Measurements from ENCODE around the gene AKT3.
"Not testable (repeated sequence)": the region's sequence is repeated elsewhere in the genome, so short reads cannot be mapped to it uniquely, and the experiment has no call there.

AKT3 gene

GRCh38 chr1:243680860-243681259 is 169.2 kb downstream of the AKT3 start:
- DNase-seq, result no peak

GRCh38 chr1:243672539-243673074 is 177.4 kb downstream of the AKT3 start:
- no peak for DNase-seq

DNA sequence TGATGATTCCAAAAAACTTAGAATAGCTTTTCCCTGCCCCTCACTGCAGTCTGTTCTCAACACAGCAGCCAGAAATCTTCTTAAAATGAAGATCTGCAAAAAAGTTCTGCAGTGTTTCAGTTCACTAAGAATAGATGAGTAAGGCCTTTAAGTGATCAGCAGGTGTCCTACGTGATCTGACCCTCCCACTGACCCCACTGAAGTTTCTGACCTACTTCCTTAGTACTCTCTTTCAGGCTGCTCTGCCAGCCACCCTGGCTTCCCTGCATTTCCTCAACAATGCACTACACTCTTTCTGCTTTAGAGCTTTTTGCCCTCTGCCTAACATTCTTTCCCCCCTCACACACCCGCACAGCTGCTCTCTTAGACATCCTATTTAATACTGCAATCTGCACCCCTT is 182.5 kb downstream of the AKT3 start:
- DNase-seq, result no peak

DNA sequence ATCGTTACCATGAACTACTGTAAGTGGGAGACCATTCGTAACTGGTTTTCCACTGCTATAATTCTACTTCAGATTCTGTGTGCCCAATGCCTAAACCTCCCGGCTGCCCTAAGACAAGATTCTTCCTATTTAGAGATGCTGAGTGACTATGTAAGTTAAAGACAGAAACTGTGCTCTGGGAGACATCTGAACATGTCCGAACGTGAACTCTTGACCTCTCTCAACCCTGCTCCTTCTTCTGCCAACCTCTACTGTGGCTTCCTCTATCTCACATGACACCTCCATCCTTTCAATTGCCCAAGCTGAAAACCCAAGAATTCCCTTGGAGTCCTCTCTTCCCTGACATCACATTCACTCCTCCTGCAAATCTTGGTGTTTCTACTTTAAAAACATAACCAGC is 182.9 kb downstream of the AKT3 start:
- no peak for DNase-seq

GRCh38 chr1:243663651-243664050 is 186.4 kb downstream of the AKT3 start:
- no peak for DNase-seq

DNA sequence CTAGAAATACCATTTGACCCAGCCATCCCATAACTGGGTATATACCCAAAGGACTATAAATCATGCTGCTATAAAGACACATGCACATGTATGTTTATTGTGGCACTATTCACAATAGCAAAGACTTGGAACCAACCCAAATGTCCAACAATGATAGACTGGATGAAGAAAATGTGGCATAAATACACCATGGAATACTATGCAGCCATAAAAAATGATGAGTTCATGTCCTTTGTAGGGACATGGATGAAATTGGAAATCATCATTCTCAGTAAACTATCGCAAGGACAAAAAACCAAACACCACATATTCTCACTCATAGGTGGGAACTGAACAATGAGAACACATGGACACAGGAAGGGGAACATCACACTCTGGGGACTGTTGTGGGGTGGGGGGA is 187.9 kb downstream of the AKT3 start:
- not testable (repeated sequence) for DNase-seq

DNA sequence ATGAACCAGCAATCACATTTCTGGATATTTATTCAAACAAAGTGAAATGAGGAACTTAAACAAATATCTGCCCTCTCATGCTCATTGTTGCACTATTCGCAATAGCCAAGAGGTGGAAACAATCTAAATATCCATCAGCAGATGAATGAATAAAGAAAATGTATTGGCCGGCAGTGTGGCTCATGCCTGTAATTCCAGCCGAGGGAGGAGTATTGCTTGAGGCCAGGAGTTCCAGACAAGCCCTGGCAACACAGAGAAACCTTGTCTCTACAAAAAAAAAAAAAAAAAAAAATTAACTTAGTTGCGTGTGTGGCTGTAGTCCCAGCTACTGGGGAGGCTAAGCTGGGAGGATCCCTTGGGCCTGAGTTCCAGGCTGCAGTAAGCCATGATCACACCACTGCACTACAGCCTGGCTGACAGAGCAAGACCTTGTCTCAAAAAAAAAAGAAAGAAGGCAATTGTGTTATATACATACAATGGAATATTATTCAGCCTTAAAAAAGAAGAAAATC is 191.4 kb downstream of the AKT3 start:
- no peak for DNase-seq

DNA sequence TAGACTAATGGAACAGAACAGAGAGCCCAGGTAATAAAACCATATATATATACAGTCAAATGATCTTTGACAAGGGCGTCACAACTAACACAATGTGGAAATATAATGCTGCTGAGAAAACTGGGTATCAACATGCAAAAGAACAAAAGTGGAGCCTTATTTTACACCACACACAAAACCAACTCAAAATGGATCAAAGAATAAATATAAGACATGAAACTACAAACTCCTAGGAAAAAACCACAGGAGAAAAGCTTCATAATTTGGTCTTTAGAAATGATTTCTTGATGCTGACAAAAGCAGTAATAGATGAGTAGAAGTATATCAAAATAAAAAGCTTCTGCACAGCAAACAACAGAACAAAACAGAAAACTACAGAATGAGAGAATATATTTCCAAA is 192.2 kb downstream of the AKT3 start:
- DNase-seq, result no peak

DNA sequence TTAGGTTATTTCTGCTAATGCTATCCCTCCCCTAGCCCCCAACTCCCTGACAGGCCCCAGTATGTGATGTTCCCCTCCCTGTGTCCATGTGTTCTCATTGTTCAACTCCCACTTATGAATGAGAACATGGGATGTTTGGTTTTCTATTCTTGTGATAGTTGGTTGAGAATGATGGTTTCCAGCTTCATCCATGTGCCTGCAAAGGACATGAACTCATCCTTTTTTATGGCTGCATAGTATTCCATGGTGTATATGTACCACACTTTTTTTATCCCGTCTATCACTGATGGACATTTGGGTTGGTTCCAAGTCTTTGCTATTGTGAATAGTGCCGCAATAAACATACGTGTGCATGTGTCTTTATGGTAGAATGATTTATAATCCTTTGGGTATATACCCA is 200.5 kb downstream of the AKT3 start:
- DNase-seq, result not testable (repeated sequence)

- DNase-seq, result no peak
Observed at GRCh38 chr1:243646841-243647240, 203.2 kb downstream of the AKT3 start.

- DNase-seq, result no peak
Observed at GRCh38 chr1:243645281-243645680, 204.8 kb downstream of the AKT3 start.

DNA sequence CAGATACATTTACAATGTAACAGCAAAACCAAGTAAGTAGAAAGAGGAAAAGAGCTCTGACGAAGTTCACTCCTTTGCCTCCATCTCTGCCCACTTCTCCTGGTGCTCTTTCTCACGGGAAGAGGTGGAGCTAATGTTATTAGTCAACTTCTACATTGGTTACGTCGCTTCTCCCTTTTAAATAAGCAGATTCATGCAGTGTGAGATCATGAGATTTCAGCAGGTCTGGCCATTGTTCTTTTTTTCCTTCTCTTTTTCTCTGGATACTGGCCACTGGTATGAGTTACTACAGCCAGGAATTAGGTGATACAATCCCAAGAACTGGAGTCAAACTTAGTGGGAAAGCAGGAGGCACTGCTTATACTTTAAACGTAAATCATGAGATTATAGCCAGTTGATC is 207.1 kb downstream of the AKT3 start:
- DNase-seq, result no peak

DNA sequence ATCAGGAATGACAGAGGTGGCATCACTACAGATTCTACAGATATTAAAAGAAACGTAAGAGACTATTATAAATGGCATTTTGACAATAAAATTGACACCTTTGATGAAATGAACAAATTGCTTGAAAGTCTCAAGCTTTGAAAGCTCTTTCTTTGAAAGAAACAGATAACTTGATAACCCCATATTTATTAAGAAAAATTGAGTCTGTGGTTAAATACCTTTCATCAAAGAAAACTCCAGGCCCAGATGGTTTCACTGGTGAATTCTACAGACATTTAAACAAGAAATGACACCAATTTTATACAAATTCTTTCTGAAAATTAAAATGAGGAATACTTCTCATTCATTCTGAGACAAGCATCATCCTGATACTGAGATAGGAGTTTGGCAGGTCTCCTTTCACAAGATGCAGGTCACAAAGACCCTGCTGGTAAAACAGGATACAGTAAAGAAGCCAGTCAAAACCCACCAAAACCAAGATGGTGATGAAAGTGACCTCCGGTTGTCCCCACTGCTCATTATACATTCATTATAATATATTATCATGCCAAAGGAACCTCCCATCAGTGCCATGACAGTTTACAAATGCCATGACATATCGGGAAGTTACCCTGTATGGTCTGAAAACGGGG is 210.9 kb downstream of the AKT3 start:
- DNase-seq, result no peak

DNA sequence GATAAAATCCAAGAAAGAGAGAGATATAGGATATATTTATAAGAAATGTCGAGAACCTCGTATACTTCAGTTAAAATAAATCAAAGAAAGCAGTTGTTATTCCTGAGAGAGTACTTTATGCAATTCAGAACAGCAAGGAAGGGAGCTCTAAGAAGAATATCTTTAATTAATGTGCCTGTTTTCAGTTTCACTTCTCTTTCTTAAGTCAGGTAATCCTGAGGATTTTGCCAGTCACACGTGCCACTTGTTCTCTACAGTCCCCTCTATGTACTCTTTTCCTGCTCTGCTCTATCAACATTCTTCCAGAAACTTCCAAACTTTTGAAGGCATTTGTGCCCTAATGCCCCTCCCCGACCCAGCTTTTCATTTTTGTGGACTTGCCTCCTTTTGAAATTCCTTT is 211.9 kb downstream of the AKT3 start:
- DNase-seq, result no peak

DNA sequence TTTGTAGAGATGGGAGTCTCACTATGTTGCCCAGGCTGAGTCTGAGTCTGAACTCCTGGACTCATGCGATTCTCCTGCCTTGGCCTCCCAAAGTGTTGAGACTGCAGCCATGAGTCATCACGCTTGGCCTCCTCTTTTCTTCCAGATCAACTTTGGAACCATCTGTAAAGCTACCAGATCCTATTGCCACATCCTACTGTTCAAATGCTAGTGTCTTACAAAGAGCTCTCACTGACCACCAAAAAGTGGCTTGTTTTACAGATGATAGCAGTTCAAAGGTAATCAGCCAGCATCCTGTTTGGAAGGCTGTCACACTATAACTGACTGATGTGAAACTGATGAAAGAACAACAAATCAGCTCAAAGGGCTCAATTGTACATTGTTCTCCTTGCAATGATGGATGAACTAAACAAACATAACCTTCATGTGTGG is 221.6 kb downstream of the AKT3 start:
- DNase-seq, result no peak

GRCh38 chr1:243623841-243624240 is 226.2 kb downstream of the AKT3 start:
- DNase-seq, result no peak

DNA sequence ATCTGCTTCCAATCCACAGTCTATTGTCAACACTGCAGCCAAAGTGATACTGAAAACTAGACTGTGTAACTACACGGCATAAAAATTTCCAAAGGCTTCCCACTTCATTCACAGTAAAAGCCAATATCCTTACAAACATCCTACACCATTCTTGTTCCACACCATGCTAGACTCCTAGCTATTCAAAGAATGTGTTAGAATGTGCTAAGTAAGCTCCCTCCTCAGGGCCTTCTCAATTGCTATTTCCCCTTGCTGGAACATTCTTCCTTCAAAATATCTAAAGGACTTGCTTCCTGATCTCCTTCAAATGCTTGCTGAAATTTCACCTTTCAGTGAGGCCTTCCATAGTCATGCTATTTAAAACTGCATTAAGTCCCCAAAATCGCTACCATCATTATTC is 228.1 kb downstream of the AKT3 start:
- DNase-seq, result no peak

DNA sequence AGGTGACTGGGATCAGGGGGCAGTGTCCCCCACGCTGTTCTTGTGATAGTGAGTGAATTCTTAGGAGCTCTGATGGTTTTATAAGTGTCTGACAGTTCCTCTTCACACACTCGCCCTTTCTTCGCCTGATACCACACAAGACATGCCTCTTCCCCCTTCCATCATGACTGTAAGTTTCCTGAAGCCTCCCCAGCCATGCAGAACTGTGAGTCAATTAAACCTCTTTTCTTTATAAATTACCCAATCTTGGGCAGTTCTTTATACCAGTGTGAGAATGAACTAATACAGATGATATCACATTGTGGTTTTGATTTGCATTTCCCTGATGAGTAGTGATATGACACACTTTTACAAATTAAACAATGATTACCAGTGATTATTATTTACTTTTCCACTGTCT is 229.9 kb downstream of the AKT3 start:
- no peak for DNase-seq

DNA sequence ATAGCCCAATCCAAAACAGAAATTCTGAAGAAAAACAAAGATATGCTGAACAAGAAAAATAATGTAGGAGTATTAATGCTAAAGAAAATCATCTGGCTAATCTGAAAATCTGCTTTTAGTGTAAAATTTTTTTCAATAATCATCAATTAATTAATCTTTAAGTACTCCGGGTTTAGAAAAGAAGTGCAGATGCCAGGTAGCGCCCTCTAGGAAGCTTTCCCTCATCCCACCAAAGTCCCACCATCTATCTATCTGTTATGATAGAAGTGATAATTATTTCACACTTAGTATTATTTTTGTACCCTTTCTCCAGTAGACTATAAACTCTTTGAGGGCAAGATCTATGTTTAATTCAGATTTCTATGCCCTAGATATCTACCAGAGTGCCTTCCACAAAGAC is 240.3 kb downstream of the AKT3 start:
- no peak for DNase-seq

GRCh38 chr1:243605604-243606003 is 244.4 kb downstream of the AKT3 start:
- no peak for DNase-seq

DNA sequence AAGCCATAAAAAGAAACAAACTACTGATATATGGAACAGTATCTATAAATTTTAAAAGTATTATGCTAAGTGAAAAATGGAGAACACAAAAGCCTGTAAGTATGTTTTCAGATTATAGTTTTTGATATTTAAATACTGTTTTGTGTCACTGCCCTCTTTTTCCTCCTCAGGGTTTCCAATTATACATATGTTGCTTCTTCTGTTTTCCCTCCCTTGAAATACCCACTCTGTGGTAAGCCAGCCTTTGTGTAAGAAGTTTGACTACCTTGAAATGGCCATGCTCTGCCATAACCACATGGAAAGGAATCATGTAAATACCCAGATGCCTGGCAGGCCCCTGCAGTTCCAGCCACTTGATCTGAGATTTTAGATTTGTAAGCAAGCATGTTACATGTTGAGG is 248.3 kb downstream of the AKT3 start:
- no peak for DNase-seq

DNA sequence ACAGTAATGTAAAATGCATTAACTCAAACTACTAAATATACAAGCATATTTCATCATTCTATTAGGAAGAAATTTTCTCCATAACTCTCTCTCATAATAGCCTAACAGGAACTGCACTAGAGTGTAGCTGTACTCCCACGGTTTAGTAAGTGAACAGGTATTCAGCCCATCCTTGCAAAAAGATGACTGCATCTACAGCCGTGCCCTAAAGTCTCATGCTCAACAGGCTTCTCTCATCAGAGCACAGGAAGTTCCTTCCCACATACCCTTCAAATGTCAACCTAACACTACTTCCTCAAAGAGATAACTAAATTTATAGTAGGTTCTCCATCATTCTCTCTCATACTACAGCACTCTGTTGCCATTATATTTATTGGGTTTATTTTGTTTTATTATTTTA is 251.6 kb downstream of the AKT3 start:
- DNase-seq, result peak; percentile 39

DNA sequence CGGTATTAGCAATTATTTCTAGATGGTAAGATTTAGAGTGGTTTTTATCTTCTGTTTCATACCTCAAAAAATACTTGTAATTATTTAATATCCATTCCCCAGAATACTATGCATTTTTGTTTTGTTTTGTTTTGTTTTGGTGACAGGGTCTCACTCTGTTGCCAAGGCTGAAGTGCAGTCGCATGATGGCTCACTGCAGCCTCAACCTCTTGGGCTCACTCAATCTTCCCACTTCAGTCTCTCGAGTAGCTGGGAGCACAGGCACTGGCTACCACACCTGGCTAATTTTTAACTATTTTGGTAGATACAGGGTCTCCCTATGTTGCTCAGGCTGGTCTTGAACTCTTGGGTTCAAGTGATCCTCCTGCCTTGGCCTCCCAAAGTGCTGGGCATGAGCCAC is 252.7 kb downstream of the AKT3 start:
- DNase-seq, result no peak

DNA sequence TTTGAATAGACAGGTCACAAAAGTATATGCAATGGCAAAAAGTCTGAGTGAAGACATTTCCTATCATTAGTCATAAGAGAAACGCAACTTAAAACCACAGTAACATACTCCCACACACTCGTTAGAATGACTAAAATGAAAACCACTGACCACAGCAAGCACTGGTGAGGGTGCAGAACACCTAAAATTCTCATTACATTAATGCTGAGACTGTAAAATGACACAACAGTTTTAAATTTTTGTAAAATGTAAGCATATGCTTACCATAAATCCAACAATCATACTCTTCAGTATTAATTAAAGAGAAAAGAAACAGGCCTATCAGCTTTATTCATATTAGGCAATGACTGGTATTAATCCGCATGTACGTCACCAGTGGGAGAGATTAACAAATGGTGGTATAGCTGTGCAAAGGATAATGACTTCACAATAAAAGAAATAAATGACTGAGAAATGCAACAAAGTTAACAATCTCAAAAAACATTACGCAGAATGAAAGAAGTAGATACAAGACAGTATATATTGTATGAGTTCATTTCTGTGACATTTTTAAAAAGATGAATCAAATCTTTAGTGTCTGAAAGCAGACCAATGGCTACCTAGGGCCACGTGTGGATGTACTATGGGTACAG is 253.5 kb downstream of the AKT3 start:
- DNase-seq, result peak; percentile 48
